NCI-H2029 (cell line): ENCODE data around the gene CHMP2A.

ENCODE experiments used
- DNase-seq: peaks from one replicate; lab custom pipeline; 2025; lab: John Stamatoyannopoulos, UW

CHMP2A gene

GRCh38 chr19:58569943-58570670 is 15.2 kb upstream of the CHMP2A start:
- DNase-seq, result no peak

GRCh38 chr19:58569191-58569942 is 14.5 kb upstream of the CHMP2A start:
- DNase-seq, result no peak

GRCh38 chr19:58568453-58569130 is 13.7 kb upstream of the CHMP2A start:
- DNase-seq, result no peak

GRCh38 chr19:58566989-58567388 is 12.1 kb upstream of the CHMP2A start:
- no peak for DNase-seq

- no peak for DNase-seq
These were observed 8.9 kb upstream of the CHMP2A start for GRCh38 chr19:58563823-58564222.

- DNase-seq, result no peak
These were observed 8.2 kb upstream of the CHMP2A start for GRCh38 chr19:58563034-58563573.

- DNase-seq, result no peak
These were observed 7.5 kb upstream of the CHMP2A start for GRCh38 chr19:58562122-58563033.

GRCh38 chr19:58561373-58562121 is 6.6 kb upstream of the CHMP2A start:
- DNase-seq, result no peak

GRCh38 chr19:58560921-58561320 is 6.0 kb upstream of the CHMP2A start:
- no peak for DNase-seq

GRCh38 chr19:58560007-58560887 is 5.3 kb upstream of the CHMP2A start:
- DNase-seq, result no peak

- no peak for DNase-seq
These were observed 4.5 kb upstream of the CHMP2A start for GRCh38 chr19:58559275-58560006.

GRCh38 chr19:58558623-58559274 is 3.8 kb upstream of the CHMP2A start:
- DNase-seq, result no peak

GRCh38 chr19:58558066-58558622 is 3.2 kb upstream of the CHMP2A start, which contains the start of gene UBE2M:
UBE2M (minus strand) TSS chr19:58558611; CDS start chr19:58558381, 230 bp downstream.
- no peak for DNase-seq

- no peak for DNase-seq
These were observed 2.5 kb upstream of the CHMP2A start for GRCh38 chr19:58557221-58558065.

GRCh38 chr19:58556622-58557220 is 1.8 kb upstream of the CHMP2A start:
- DNase-seq, result no peak

- DNase-seq, result no peak
These were observed 1.2 kb upstream of the CHMP2A start for GRCh38 chr19:58555920-58556621.
